SK-N-MC (cell line): Measurements from ENCODE around the gene FAM216A.
"Not testable (repeated sequence)": the region's sequence is repeated elsewhere in the genome, so short reads cannot be mapped to it uniquely, and the experiment has no call there.

Experiments used
- EZH2 ChIP-seq: fragments of 200-600 bp; sonication (generic); IDR thresholded peaks from one replicate; pipeline ENCODE4 v1.6.1; 2017; ENCODE audit warnings: antibody characterized with exemption
- FOXP2 ChIP-seq: optimal IDR thresholded peaks from 2 replicates; pipeline ENCODE3; 2011; ENCODE audit warnings: mild to moderate bottlenecking, moderate library complexity; ENCODE audit not compliant: insufficient read depth; ENCODE audit errors: extremely low read length, control extremely low read depth
- POLR2AphosphoS5 ChIP-seq: IDR thresholded peaks from 2 replicates; pipeline ENCODE4 v1.6.1; 2012; ENCODE audit warnings: mild to moderate bottlenecking, low read depth, low read length, borderline replicate concordance

- not testable (repeated sequence) for TF ChIP-seq POLR2AphosphoS5, FOXP2, EZH2
These were observed 48.0 kb upstream of the FAM216A start for GRCh38 chr12:110420644-110421043.
